Body of pancreas (tissue), 4 donors: ENCODE measurements around the gene SLC46A1. TPM values are rescaled to one million over a fixed set of nuclear protein-coding genes. Genes with fewer than 3 reads are reported as not detected.

ENCODE experiments used
- ATAC-seq: fragments of 150-250 bp; one replicate; pipeline ENCODE4 v1.9.1; 2016
- DNase-seq, 4 donors: peaks; one replicate each; pipeline ENCODE4 v3.0.0-alpha.2; 2019
- H3K27ac ChIP-seq, 4 donors: fragments of 200-600 bp; sonication (generic); 1 replicate in 3 of 4; 2 replicates in 1 of 4; pipeline versions ENCODE4 v1.5.1 to v1.6.1; 2016 to 2019; ENCODE audit warnings: mild to moderate bottlenecking in 1 of 4, mixed read lengths in 1 of 4, moderate library complexity in 1 of 4
- H3K27me3 ChIP-seq, 2 donors: fragments of 200-600 bp; sonication (generic); one replicate each; pipeline ENCODE4 v1.6.0; 2016; ENCODE audit warnings: mild to moderate bottlenecking in 1 of 2
- H3K36me3 ChIP-seq, 2 donors: fragments of 200-600 bp; sonication (generic); replicated peaks in 1 of 2; 2 replicates each; pipeline ENCODE4 v1.5.1; 2016; ENCODE audit warnings: low read depth in 2 of 2; ENCODE audit not compliant: insufficient read depth in 1 of 2
- H3K4me1 ChIP-seq: fragments of 200-600 bp; sonication (generic); one replicate; pipeline ENCODE4 v1.6.0; 2016
- H3K4me3 ChIP-seq, 2 donors: fragments of 200-600 bp; sonication (generic); 1 replicate in 1 of 2; 2 replicates in 1 of 2; pipeline ENCODE4 v1.5.1; 2016 to 2019
- H3K9me3 ChIP-seq, 3 donors: fragments of 200-600 bp; sonication (generic); 1 replicate in 2 of 3; 2 replicates in 1 of 3; pipeline ENCODE4 v1.5.1; 2016
- POLR2A ChIP-seq, 3 donors: fragments of 450-650 bp; IDR thresholded peaks; one replicate each; pipeline ENCODE4 v1.6.1; 2016; ENCODE audit warnings: antibody characterized with exemption in 3 of 3, mild to moderate bottlenecking in 2 of 3
- WGBS, 2 donors: methylation state at CpG; one replicate each; pipeline ENCODE4 v1.1.5; 2017; 5-methylcytosine and 5-hydroxymethylcytosine counted together
- intact Hi-C: fragments of 100-400 bp; cut with DNase I; formaldehyde crosslinking; loops from one replicate; pipeline ENCODE4 v1.15.1; 2023
- total RNA-seq, 2 donors: library from RNA; depleted of rRNA; stranded (reverse); fragments of >200 nt; gene quantifications; one replicate each; pipeline ENCODE4 v1.1.0, GENCODE V29; 2016
- TF ChIP-seq, protein P1 (sequence below), 7 experiments: fragments of 450-650 bp in 4 of 7; fragments of 200-600 bp in 3 of 7; sonication (generic) in 3 of 7; IDR thresholded peaks; one replicate each; pipeline ENCODE4 v1.5.1; 2016 to 2019; ENCODE audit warnings: antibody characterized with exemption in 7 of 7

SLC46A1 gene
- 10 to 100 TPM in 1 of 2 donors, 1 to 10 TPM in 1; 8.6 to 17.6 TPM for total RNA-seq

DNA sequence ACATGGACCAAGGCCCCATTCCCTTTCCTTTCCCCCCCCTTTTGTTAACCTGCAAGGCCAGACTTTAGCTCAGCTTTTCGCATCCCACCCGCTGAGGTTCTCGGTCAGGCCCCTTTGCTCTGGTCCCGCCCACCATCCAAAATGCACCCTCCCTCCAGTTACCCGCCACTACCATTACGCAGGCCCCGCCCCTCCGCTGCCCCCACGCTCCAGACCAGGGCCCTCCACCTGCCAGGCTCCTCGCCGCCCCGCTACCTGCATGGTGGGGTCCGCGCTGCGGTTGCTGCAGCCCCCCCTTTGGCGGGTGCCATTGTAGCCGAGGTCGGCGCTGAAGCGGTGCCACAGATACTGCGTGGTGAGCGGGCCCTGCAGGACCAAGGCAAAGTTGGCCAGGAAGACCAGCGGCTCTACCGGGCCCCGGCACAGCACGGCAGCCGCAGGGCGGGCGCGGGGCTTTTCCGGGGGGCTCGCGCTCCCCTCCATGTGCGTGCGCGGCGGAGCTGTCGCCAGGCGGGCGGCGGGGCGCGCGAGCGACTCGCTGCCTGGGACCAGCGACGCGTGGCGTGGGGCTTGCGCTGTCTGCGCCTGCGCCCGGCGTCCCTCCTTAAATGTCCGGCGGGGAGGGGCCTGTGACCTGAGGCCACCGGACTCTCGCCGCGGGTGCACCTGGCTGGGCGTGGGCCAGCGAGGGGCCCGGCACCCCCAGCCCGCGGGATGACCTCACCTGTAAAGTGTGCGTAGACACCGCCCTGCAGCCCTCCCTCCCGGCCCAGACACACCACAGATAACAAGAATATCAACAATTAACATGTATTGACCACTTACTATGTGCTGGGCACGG is at the start of gene SLC46A1:
SLC46A1 (minus strand) TSS at position 581 of the 841 bp plus-strand sequence; CDS start at position 483, 98 bp downstream.
- H3K36me3 ChIP-seq, result peaks cover 0 to 2% of the 10 kb centered on the region in 2 donors
- peak within 1 kb of the TSS; percentile 11 to 64 (median 50) for H3K27ac ChIP-seq
- DNase-seq, result peak; percentile 60 to 74 (median 66)
- H3K9me3 ChIP-seq, result no peaks in the 10 kb centered on the region
- H3K27me3 ChIP-seq, result no peaks in the 10 kb centered on the region
- intact Hi-C loops, result no loop called here
- WGBS, 2 donors, result 0 to 1% methylated on average over 12 to 67 of the region's 70 CpGs
- ATAC-seq, result peak; percentile 65
- TF ChIP-seq, protein P1, sequence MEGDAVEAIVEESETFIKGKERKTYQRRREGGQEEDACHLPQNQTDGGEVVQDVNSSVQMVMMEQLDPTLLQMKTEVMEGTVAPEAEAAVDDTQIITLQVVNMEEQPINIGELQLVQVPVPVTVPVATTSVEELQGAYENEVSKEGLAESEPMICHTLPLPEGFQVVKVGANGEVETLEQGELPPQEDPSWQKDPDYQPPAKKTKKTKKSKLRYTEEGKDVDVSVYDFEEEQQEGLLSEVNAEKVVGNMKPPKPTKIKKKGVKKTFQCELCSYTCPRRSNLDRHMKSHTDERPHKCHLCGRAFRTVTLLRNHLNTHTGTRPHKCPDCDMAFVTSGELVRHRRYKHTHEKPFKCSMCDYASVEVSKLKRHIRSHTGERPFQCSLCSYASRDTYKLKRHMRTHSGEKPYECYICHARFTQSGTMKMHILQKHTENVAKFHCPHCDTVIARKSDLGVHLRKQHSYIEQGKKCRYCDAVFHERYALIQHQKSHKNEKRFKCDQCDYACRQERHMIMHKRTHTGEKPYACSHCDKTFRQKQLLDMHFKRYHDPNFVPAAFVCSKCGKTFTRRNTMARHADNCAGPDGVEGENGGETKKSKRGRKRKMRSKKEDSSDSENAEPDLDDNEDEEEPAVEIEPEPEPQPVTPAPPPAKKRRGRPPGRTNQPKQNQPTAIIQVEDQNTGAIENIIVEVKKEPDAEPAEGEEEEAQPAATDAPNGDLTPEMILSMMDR (IDR thresholded peaks at IDR 0.05), result no peak
- peak in 1 of 3 donors; percentile 37 for TF ChIP-seq POLR2A (IDR thresholded peaks at IDR 0.05)
- peak within 1 kb of the TSS; percentile 85 to 86 for H3K4me3 ChIP-seq
- H3K4me1 ChIP-seq, result peaks cover 22% of the 10 kb centered on the region

DNA sequence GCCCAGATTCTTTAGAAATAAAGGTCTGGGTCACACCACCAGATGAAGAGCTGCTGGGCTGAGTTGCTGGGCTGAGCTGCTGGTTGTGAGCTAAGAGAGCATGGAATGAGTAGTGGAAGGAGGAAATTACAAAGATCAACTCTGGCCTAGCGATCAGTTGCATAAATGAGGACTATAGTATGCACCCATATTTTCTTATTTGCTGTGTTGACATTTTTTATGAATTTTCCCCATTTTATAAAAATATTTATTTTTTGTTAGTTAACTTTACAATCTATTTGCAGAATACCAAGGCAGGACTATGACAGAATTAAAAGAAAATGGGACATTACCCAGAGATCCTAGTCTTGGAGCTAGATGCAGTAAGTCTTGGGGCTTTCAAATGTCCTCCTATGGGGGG is 43.8 kb upstream of the SLC46A1 start:
- H3K27me3 ChIP-seq, result no peaks in the 10 kb centered on the region
- DNase-seq, result no peak
- no peaks in the 10 kb centered on the region for H3K9me3 ChIP-seq
- H3K36me3 ChIP-seq, result no peaks in the 10 kb centered on the region
- H3K4me3 ChIP-seq, result no peak overlapping the region
- TF ChIP-seq, protein P1 (IDR thresholded peaks at IDR 0.05), result no peak
- no peak for TF ChIP-seq POLR2A (IDR thresholded peaks at IDR 0.05)
- no peak overlapping the region for H3K27ac ChIP-seq
- ATAC-seq, result no peak
- H3K4me1 ChIP-seq, result no peaks in the 10 kb centered on the region
- intact Hi-C loops, result no loop called here
- WGBS, 2 donors, result 86 to 88% methylated on average over 1 of the region's 1 CpG

DNA sequence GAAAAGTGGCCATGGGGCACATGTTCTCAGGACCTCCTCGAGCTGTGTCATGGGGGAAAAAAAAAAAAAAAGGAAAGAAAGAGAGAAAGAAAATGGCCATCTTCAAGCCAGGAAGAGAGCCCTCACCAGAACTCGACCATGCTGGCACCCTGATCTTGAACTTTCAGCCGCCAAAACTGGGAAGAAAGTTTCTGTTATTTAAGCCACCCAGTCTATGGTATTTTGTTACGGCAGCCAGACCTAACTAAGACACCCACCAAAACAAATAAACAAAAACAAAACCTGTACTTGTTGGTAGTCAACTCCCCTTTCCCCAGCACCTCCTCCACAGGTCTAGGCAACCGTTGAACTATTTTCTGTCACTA is 41.4 kb upstream of the SLC46A1 start:
- no peaks in the 10 kb centered on the region for H3K9me3 ChIP-seq
- ATAC-seq (no peak), DNase-seq (no peak)
- H3K27ac ChIP-seq, result no peak overlapping the region
- H3K4me1 ChIP-seq, result no peaks in the 10 kb centered on the region
- intact Hi-C loops, result no loop called here
- H3K36me3 ChIP-seq, result no peaks in the 10 kb centered on the region
- no peak for TF ChIP-seq POLR2A (IDR thresholded peaks at IDR 0.05)
- TF ChIP-seq, protein P1 (IDR thresholded peaks at IDR 0.05), result no peak
- H3K4me3 ChIP-seq, result no peak overlapping the region
- 53 to 64% methylated on average over 5 of the region's 5 CpGs for WGBS, 2 donors
- no peaks in the 10 kb centered on the region for H3K27me3 ChIP-seq

DNA sequence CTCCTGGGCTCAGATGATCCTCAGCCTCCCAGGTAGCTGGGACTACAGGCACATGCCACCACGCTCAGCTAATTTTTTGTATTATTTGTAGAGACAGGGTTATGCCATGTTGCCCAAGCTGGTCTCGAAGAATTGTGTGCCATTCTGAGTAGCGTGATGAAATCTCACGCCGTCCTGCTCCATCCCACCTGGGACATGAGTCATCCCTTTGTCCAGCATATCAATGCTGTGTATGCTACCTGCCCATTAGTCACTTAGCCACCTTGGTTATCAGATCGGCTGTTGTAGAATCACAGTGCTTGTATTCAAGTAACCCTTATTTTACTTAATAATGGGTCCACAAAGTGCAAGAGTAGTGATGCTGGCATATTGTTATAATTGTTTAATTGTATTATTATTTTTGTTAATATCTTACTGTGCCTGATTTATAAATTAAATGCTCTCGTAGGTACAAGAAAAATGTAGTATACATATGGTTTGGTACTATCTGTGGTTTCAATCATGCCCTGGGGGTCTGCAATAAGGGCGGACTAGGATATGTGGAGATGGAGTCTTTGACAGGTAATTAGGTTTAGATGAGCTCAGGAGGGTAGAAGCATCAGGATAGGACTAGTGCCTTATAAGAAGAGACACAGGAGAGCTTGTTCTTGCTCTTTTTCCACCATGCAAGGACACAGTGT is 40.8 kb upstream of the SLC46A1 start:
- Histone ChIP-seq H3K4me1 (no peaks in the 10 kb centered on the region), H3K27me3 (no peaks in the 10 kb centered on the region), H3K27ac (no peak overlapping the region), H3K4me3 (no peak overlapping the region), H3K9me3 (no peaks in the 10 kb centered on the region), H3K36me3 (no peaks in the 10 kb centered on the region)
- intact Hi-C loops, result no loop called here
- no peak for ATAC-seq
- no peak for DNase-seq
- WGBS, 2 donors, result 58 to 66% methylated on average over 8 of the region's 8 CpGs
- TF ChIP-seq POLR2A (IDR thresholded peaks at IDR 0.05), result no peak
- TF ChIP-seq, protein P1 (IDR thresholded peaks at IDR 0.05), result no peak
